ENCODE results near the gene USP22. TPM values are rescaled to one million over a fixed set of nuclear protein-coding genes. Genes with fewer than 3 reads are reported as not detected.

Gene USP22
- total and polyA plus RNA-seq, 2 of the 13 experiments (the other 11 are each of a cell fraction or from before 2014, with no cell fraction given) = 98.0 to 130 TPM

DNA sequence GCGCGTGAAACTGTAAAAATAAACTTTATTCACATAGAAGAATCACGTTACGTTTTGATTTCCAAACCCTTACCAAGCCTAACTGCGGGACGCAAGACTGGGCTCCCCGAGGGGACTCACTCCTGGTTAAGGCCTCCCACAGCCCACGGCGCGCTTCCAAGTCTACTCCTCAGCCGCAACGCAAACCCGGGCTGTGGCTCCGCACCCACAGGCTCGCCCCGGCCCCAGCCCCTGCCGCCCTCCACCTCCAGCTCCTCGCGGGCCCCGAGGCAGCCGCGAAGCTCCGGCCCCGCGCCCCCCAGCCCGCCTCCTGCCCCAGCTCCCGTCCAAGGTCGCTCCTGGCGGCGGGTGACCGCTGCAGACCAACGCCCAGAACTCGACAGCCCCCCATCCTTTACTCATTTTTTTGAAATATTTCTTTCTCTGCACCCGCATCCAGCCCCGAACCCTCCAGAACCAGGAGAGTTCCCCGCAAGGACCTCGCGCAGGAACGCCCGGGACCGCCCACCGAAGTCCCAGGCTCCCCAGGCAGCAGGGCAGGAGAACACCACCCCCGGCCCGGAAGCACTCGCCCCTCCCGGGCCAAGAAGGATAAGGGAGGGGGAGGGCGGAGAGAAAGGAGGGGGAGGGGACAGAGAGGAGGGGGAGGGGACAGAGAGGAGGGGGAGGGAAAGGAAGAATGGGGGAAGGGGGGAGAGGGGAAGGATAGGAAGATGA, 912 bp downstream of the USP22 start (continued):
- TF ChIP-seq, protein P1, sequence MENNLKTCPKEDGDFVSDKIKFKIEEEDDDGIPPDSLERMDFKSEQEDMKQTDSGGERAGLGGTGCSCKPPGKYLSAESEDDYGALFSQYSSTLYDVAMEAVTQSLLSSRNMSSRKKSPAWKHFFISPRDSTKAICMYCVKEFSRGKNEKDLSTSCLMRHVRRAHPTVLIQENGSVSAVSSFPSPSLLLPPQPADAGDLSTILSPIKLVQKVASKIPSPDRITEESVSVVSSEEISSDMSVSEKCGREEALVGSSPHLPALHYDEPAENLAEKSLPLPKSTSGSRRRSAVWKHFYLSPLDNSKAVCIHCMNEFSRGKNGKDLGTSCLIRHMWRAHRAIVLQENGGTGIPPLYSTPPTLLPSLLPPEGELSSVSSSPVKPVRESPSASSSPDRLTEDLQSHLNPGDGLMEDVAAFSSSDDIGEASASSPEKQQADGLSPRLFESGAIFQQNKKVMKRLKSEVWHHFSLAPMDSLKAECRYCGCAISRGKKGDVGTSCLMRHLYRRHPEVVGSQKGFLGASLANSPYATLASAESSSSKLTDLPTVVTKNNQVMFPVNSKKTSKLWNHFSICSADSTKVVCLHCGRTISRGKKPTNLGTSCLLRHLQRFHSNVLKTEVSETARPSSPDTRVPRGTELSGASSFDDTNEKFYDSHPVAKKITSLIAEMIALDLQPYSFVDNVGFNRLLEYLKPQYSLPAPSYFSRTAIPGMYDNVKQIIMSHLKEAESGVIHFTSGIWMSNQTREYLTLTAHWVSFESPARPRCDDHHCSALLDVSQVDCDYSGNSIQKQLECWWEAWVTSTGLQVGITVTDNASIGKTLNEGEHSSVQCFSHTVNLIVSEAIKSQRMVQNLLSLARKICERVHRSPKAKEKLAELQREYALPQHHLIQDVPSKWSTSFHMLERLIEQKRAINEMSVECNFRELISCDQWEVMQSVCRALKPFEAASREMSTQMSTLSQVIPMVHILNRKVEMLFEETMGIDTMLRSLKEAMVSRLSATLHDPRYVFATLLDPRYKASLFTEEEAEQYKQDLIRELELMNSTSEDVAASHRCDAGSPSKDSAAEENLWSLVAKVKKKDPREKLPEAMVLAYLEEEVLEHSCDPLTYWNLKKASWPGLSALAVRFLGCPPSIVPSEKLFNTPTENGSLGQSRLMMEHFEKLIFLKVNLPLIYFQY (CRISPR knock-in tag; IDR thresholded peaks at IDR 0.05; ENCODE audit: borderline replicate concordance) = peak; percentile 36; the same call in 1 of the 2 replicates
- 0 out of 2 replicates have a peak, but pooled peaks have one; percentile 42 for TF ChIP-seq ZBTB3 (CRISPR knock-in tag; IDR thresholded peaks at IDR 0.05; ENCODE audit: borderline replicate concordance, low read depth)
- peak; percentile 81 for TF ChIP-seq HNRNPK (IDR thresholded peaks at IDR 0.05; ENCODE audit: low read depth, low read length, poor library complexity, severe bottlenecking)
- 0 out of 2 replicates have a peak, but pooled peaks have one; percentile 38 for TF ChIP-seq GATAD1 (CRISPR knock-in tag; IDR thresholded peaks at IDR 0.05)
- TF ChIP-seq KDM2A (CRISPR knock-in tag; IDR thresholded peaks at IDR 0.05; ENCODE audit: borderline replicate concordance, low read depth) = peak; percentile 80; the same call in 1 of the 2 replicates
- TF ChIP-seq MXI1 (IDR thresholded peaks at IDR 0.05; ENCODE audit: borderline replicate concordance, low read depth, low read length) = peak; percentile 8; the same call in 1 of the 3 replicates
- 0 out of 2 replicates have a peak, but pooled peaks have one; percentile 22 for TF ChIP-seq ZMYM4 (CRISPR knock-in tag; IDR thresholded peaks at IDR 0.05)
- no peak for TF ChIP-seq ZNF431 (CRISPR knock-in tag; IDR thresholded peaks at IDR 0.05; ENCODE audit: borderline replicate concordance, low read depth)
- TF ChIP-seq SALL1 (CRISPR knock-in tag; IDR thresholded peaks at IDR 0.05) = peak; percentile 5; the same call in 1 of the 2 replicates
- peak; percentile 63 for TF ChIP-seq ASH2L (IDR thresholded peaks at IDR 0.05; ENCODE audit: insufficient read length, low read depth, low read length)
- peak; percentile 25; the same call in 1 of the 2 replicates for TF ChIP-seq ARID4A (CRISPR knock-in tag; IDR thresholded peaks at IDR 0.05; ENCODE audit: borderline replicate concordance)
- TF ChIP-seq ZBTB2 (CRISPR knock-in tag; IDR thresholded peaks at IDR 0.05; ENCODE audit: low read depth) = peak; percentile 65
- 0 out of 2 replicates have a peak, but pooled peaks have one; percentile 14 for TF ChIP-seq KMT2A (CRISPR knock-in tag; IDR thresholded peaks at IDR 0.05)
- TF ChIP-seq ZNF788 (CRISPR knock-in tag; IDR thresholded peaks at IDR 0.05; ENCODE audit: borderline replicate concordance) = peak; percentile 37; the same call in 1 of the 2 replicates
- TF ChIP-seq GABPA (IDR thresholded peaks at IDR 0.05; ENCODE audit: low read depth, low read length) = peak; percentile 63
- peak; percentile 87 for TF ChIP-seq GABPA (CRISPR knock-in tag; IDR thresholded peaks at IDR 0.05; ENCODE audit: low read depth)
- TF ChIP-seq, protein P2, sequence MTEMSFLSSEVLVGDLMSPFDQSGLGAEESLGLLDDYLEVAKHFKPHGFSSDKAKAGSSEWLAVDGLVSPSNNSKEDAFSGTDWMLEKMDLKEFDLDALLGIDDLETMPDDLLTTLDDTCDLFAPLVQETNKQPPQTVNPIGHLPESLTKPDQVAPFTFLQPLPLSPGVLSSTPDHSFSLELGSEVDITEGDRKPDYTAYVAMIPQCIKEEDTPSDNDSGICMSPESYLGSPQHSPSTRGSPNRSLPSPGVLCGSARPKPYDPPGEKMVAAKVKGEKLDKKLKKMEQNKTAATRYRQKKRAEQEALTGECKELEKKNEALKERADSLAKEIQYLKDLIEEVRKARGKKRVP (CRISPR knock-in tag; IDR thresholded peaks at IDR 0.05) = 0 out of 4 replicates have a peak, but pooled peaks of 1 of the 2 experiments have one; percentile 31
